Neuronal stem cell (in vitro differentiated cells): Measurements from ENCODE around the gene CD34.
"Not testable (repeated sequence)": the region's sequence is repeated elsewhere in the genome, so short reads cannot be mapped to it uniquely, and the experiment has no call there.

ENCODE experiments used
- DNase-seq: peaks from one replicate; pipeline ENCODE4 v3.0.0-alpha.2; 2013; ENCODE audit warnings: low spot score
- H2AFZ ChIP-seq: one replicate; pipeline ENCODE4 v1.6.1; 2013; ENCODE audit warnings: mild to moderate bottlenecking, low read length, inconsistent platforms
- H2AK5ac ChIP-seq: 2 replicates; pipeline ENCODE4 v1.6.1; 2013; ENCODE audit warnings: low read depth, mild to moderate bottlenecking, inconsistent platforms, low read length, moderate library complexity, mixed read lengths
- H2BK120ac ChIP-seq: 2 replicates; pipeline ENCODE4 v1.6.1; 2013; ENCODE audit warnings: low read depth, mild to moderate bottlenecking, inconsistent platforms, low read length, moderate library complexity, mixed read lengths
- H2BK12ac ChIP-seq: one replicate; pipeline ENCODE4 v1.6.1; 2013; ENCODE audit warnings: low read length, inconsistent platforms
- H2BK15ac ChIP-seq: 2 replicates; pipeline ENCODE4 v1.6.1; 2013; ENCODE audit warnings: mild to moderate bottlenecking, low read length, inconsistent platforms, mixed read lengths
- H2BK5ac ChIP-seq: one replicate; pipeline ENCODE4 v1.6.1; 2013; ENCODE audit warnings: inconsistent platforms, mild to moderate bottlenecking, low read length, moderate library complexity
- H3K14ac ChIP-seq: one replicate; pipeline ENCODE4 v1.6.1; 2013; ENCODE audit warnings: low read length, inconsistent platforms
- H3K18ac ChIP-seq: 2 replicates; pipeline ENCODE4 v1.6.1; 2013; ENCODE audit warnings: low read length, inconsistent platforms
- H3K23ac ChIP-seq: 2 replicates; pipeline ENCODE4 v1.6.1; 2013; ENCODE audit warnings: low read depth, mild to moderate bottlenecking, mixed read lengths, low read length, inconsistent platforms; ENCODE audit not compliant: poor library complexity
- H3K27ac ChIP-seq: replicated peaks from 3 replicates; pipeline ENCODE4 v1.5.1; 2013; ENCODE audit warnings: low read length, inconsistent platforms
- H3K27me3 ChIP-seq, 3 experiments: 2 replicates each; pipeline ENCODE4 v1.6.1; 2013; ENCODE audit warnings: low read length in 3 of 3, mild to moderate bottlenecking in 2 of 3, inconsistent platforms in 1 of 3, low read depth in 1 of 3, mixed read lengths in 1 of 3, moderate library complexity in 1 of 3; ENCODE audit not compliant: control insufficient read depth in 3 of 3, insufficient read depth in 3 of 3
- H3K36me3 ChIP-seq, 2 donors: replicated peaks in 1 of 2; 2 replicates each; pipeline ENCODE4 v1.6.1; 2013; ENCODE audit warnings: low read length in 2 of 2; ENCODE audit not compliant: control insufficient read depth in 2 of 2, insufficient read depth in 2 of 2
- H3K4ac ChIP-seq: 2 replicates; pipeline ENCODE4 v1.6.1; 2013; ENCODE audit warnings: inconsistent platforms, mild to moderate bottlenecking, low read length, moderate library complexity
- H3K4me1 ChIP-seq, 2 donors: 1 replicate in 1 of 2; 2 replicates in 1 of 2; pipeline ENCODE4 v1.6.1; 2013; ENCODE audit warnings: low read length in 2 of 2, low read depth in 1 of 2; ENCODE audit not compliant: control insufficient read depth in 2 of 2, insufficient read depth in 1 of 2
- H3K4me2 ChIP-seq: one replicate; pipeline ENCODE4 v1.6.1; 2013; ENCODE audit warnings: mild to moderate bottlenecking, low read length, inconsistent platforms; ENCODE audit not compliant: insufficient read depth, poor library complexity, severe bottlenecking
- H3K4me3 ChIP-seq, 2 donors: 2 replicates each; pipeline ENCODE4 v1.5.1; 2013; ENCODE audit warnings: low read length in 2 of 2, mild to moderate bottlenecking in 2 of 2, inconsistent platforms in 1 of 2, moderate library complexity in 1 of 2
- H3K79me1 ChIP-seq: one replicate; pipeline ENCODE4 v1.6.1; 2013; ENCODE audit warnings: low read depth, mild to moderate bottlenecking, inconsistent platforms, low read length, moderate library complexity
- H3K9ac ChIP-seq: one replicate; pipeline ENCODE4 v1.6.1; 2013; ENCODE audit warnings: mild to moderate bottlenecking, low read depth, low read length, inconsistent platforms; ENCODE audit not compliant: poor library complexity
- H3K9me3 ChIP-seq, 2 donors: replicated peaks in 1 of 2; 2 replicates each; pipeline versions ENCODE3 to v1.6.1; 2013; ENCODE audit warnings: low read length in 2 of 2, mild to moderate bottlenecking in 2 of 2, inconsistent platforms in 1 of 2, low read depth in 1 of 2, mixed read lengths in 1 of 2, moderate library complexity in 1 of 2; ENCODE audit not compliant: control insufficient read depth in 2 of 2, insufficient read depth in 1 of 2
- H4K8ac ChIP-seq: one replicate; pipeline ENCODE4 v1.6.1; 2013; ENCODE audit warnings: low read depth, mild to moderate bottlenecking, inconsistent platforms, low read length, moderate library complexity
- H4K91ac ChIP-seq: one replicate; pipeline ENCODE4 v1.6.1; 2013; ENCODE audit warnings: low read length, low read depth, mild to moderate bottlenecking, inconsistent platforms; ENCODE audit not compliant: poor library complexity
- WGBS, 2 donors: extraction: QIAGEN DNeasy Blood & Tissue Kit; methylation state at CpG; one replicate each; pipeline ENCODE4 v1.1.7; 2013; ENCODE audit warnings: missing lambda C conversion rate in 2 of 2, mixed read lengths in 1 of 2; ENCODE audit not compliant: insufficient read length in 2 of 2, insufficient replicate concordance in 1 of 2; ENCODE audit errors: extremely low coverage in 2 of 2; 5-methylcytosine and 5-hydroxymethylcytosine counted together

Gene CD34

DNA sequence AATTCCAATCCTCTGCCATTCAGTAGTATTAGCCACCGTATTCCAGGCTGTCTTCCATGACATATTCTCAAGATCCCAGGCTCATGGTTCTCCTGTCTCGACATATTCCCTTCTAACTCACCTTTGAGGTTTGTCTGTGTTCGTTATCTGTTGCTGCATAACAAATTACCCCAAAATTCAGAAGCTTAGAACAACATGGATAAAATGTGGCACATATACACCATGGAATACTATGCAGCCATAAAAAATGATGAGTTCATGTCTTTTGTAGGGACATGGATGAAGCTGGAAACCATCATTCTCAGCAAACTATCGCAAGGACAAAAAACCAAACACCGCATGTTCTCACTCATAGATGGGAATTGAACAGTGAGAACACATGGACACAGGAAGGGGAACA, 33.0 kb downstream of the CD34 start:
- peaks cover 0 to 12% (median 0%) of the 10 kb centered on the region in 3 experiments for H3K27me3 ChIP-seq
- H4K91ac ChIP-seq, H2AK5ac ChIP-seq, DNase-seq, H4K8ac ChIP-seq, H3K27ac ChIP-seq, H3K14ac ChIP-seq, H2BK5ac ChIP-seq, H3K79me1 ChIP-seq, H3K9ac ChIP-seq, H2BK120ac ChIP-seq, H2BK12ac ChIP-seq, H3K23ac ChIP-seq, H3K36me3 ChIP-seq, H3K4me2 ChIP-seq, H3K4ac ChIP-seq, H3K9me3 ChIP-seq, H3K4me3 ChIP-seq, H3K4me1 ChIP-seq, H3K18ac ChIP-seq, H2BK15ac ChIP-seq, H2AFZ ChIP-seq: not testable (repeated sequence)
- no CpG with 5 or more reads among the region's 5 CpGs for WGBS, 2 donors

DNA sequence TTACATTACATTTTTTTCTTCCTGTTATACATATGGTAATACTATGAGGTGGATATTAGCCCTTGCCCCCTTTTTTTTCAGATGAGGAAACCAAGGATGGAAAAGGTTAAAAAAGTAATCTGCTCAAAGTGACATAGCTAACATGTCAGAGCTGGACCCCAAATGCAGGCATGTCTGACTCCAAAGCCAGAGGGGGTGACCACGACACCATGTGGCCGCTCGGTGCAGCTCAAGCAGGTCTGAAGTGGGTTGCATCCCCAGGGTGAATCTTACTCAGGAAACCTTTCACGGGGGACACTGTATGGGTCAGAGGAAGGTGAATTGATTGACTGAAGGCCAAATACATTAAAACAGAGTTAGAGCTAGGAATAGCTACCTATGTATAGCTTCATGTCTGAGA, 34.8 kb downstream of the CD34 start:
- Histone ChIP-seq H3K4me3 (no peak overlapping the region), H3K79me1 (no peaks in the 10 kb centered on the region), H3K4me1 (no peaks in the 10 kb centered on the region), H3K4ac (no peak overlapping the region), H3K27ac (no peak overlapping the region), H2AFZ (no peak overlapping the region), H2BK5ac (no peak overlapping the region), H3K9me3 (no peaks in the 10 kb centered on the region), H3K14ac (no peak overlapping the region), H2AK5ac (no peak overlapping the region), H4K8ac (no peak overlapping the region), H2BK120ac (no peak overlapping the region), H3K9ac (no peak overlapping the region), H2BK12ac (no peak overlapping the region), H3K18ac (no peak overlapping the region), H3K36me3 (no peaks in the 10 kb centered on the region), H4K91ac (no peak overlapping the region), H3K27me3 (peaks cover 0 to 25% (median 0%) of the 10 kb centered on the region in 3 experiments), H3K4me2 (no peak overlapping the region), H2BK15ac (no peak overlapping the region), H3K23ac (no peak overlapping the region)
- no peak for DNase-seq
- no CpG with 5 or more reads among the region's 4 CpGs for WGBS, 2 donors

DNA sequence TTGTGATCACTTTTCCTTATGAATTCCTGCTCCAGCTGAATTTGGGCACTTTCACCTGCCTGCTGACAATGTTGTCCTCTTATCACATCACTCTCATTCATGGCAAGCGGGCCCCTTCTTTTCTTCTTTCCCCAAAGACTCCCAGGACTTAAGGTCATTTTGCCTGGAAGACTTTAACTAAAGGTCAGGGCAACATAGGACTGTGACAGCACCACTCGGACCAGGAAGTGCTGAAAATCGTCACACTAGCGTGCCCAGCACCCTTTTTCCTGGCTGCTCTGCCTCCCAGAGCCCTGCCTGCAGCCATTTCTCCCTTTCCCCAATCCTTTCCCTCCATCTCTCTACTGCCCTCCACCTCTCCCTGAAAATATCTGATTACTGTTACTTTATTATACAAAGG, 35.4 kb downstream of the CD34 start:
- no peak overlapping the region for H3K4me2 ChIP-seq
- no peak overlapping the region for H3K18ac ChIP-seq
- H2AFZ ChIP-seq = no peak overlapping the region
- H4K91ac ChIP-seq = no peak overlapping the region
- no peak overlapping the region for H4K8ac ChIP-seq
- no peak overlapping the region for H3K4ac ChIP-seq
- H3K4me3 ChIP-seq = no peak overlapping the region
- WGBS, 2 donors = no CpG with 5 or more reads among the region's 4 CpGs
- no peak overlapping the region for H2BK120ac ChIP-seq
- H3K4me1 ChIP-seq = no peaks in the 10 kb centered on the region
- H2BK5ac ChIP-seq = no peak overlapping the region
- H3K27ac ChIP-seq = no peak overlapping the region
- no peaks in the 10 kb centered on the region for H3K36me3 ChIP-seq
- H3K14ac ChIP-seq = no peak overlapping the region
- H3K9me3 ChIP-seq = no peaks in the 10 kb centered on the region
- H3K27me3 ChIP-seq = peaks cover 0 to 31% (median 3%) of the 10 kb centered on the region in 3 experiments
- DNase-seq = no peak
- no peaks in the 10 kb centered on the region for H3K79me1 ChIP-seq
- no peak overlapping the region for H2AK5ac ChIP-seq
- no peak overlapping the region for H3K23ac ChIP-seq
- no peak overlapping the region for H3K9ac ChIP-seq
- H2BK15ac ChIP-seq = no peak overlapping the region
- H2BK12ac ChIP-seq = no peak overlapping the region

DNA sequence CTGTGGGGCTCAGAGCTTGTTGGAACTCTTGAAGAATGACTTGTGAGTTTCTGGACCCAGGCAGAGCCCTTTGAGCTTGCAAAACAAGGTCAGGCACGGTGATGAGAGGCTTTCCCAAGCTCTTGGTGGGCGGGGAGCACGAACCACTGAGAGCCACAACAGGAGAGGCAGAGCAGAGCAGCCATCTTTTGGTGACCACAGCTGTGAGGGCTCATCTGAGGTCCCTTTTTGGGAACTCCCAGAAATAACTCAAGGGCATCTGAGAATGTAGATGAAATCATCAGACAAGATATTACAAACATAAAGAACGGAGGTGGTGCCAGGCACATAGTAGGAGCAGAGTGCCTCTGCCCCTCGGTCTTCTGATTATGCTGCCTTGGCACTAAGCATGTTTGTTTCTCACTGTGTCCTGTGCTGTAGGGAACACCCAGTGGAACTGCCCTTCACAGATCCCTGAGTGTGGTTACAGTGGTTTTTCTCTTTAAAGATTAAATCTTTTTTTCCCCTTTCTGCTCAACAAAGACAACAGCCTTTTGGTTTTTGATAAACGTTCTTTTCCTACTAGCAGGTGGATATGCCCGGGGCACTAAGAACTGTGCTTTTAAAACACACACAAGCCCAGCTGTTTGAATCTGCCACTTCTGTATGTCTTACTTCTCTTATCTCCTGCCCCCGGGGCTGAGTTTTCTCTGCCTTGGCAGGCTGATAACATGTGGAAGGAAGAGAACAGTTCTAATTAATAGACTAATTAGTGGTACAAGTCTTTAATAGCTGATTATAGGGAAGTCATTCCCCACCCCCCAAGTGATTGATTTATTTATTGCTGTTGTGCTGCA, 37.7 kb downstream of the CD34 start:
- no peak overlapping the region for H2BK15ac ChIP-seq

More for the DNA sequence above, 37.7 kb downstream of the CD34 start:
- Histone ChIP-seq H2BK12ac (no peak overlapping the region), H2AFZ (peak overlapping the region; percentile 52), H2BK5ac (no peak overlapping the region), H3K4me1 (no peaks in the 10 kb centered on the region), H3K27me3 (peaks cover 0 to 38% (median 13%) of the 10 kb centered on the region in 3 experiments), H3K27ac (no peak overlapping the region), H3K79me1 (no peaks in the 10 kb centered on the region), H3K18ac (no peak overlapping the region), H3K4me2 (no peak overlapping the region), H3K14ac (no peak overlapping the region), H4K8ac (no peak overlapping the region), H3K4ac (no peak overlapping the region), H3K23ac (no peak overlapping the region), H2AK5ac (no peak overlapping the region), H4K91ac (no peak overlapping the region), H3K36me3 (no peaks in the 10 kb centered on the region), H3K9ac (no peak overlapping the region), H3K4me3 (no peak overlapping the region), H3K9me3 (no peaks in the 10 kb centered on the region), H2BK120ac (no peak overlapping the region)
- no CpG with 5 or more reads among the region's 8 CpGs for WGBS, 2 donors
- DNase-seq = no peak
